OCI-LY3 (cell line): ENCODE results near the gene SCP2.

ENCODE experiments used
- H2AFZ ChIP-seq: fragments of 200-600, 300-600 bp; shearing (Covaris generic); 2 replicates; pipeline ENCODE4 v1.6.0; 2014; ENCODE audit warnings: antibody characterized with exemption, low read depth, low read length
- H3K27ac ChIP-seq: fragments of 200-600, 300-600 bp; sonication (generic); 2 replicates; pipeline ENCODE4 v1.5.1; 2014; ENCODE audit warnings: mild to moderate bottlenecking, low read length, moderate library complexity, mixed read lengths
- H3K27me3 ChIP-seq: fragments of 200-600, 300-600 bp; sonication (generic); 2 replicates; pipeline ENCODE4 v1.6.1; 2014; ENCODE audit warnings: low read depth, low read length, mixed read lengths
- H3K36me3 ChIP-seq: fragments of 200-600, 300-600 bp; sonication (generic); replicated peaks from 2 replicates; pipeline ENCODE3; 2014; ENCODE audit warnings: low read depth, low read length, mixed read lengths
- H3K4me1 ChIP-seq: fragments of 300-600, 200-600 bp; sonication (generic); 2 replicates; pipeline ENCODE4 v1.6.1; 2014; ENCODE audit warnings: low read length, mixed read lengths
- H3K4me2 ChIP-seq: fragments of 200-600, 300-600 bp; sonication (generic); 2 replicates; pipeline ENCODE4 v1.6.1; 2014; ENCODE audit warnings: low read length, mixed read lengths
- H3K4me3 ChIP-seq: fragments of 300-600, 200-600 bp; sonication (generic); 2 replicates; pipeline ENCODE4 v1.5.1; 2014; ENCODE audit warnings: antibody characterized with exemption, mild to moderate bottlenecking, low read length, moderate library complexity
- H3K79me2 ChIP-seq: fragments of 300-600, 200-600 bp; shearing (Covaris generic); 2 replicates; pipeline ENCODE4 v1.6.1; 2014; ENCODE audit warnings: mild to moderate bottlenecking, low read length, mixed read lengths
- H3K9ac ChIP-seq: fragments of 300-600, 200-600 bp; shearing (Covaris generic); 2 replicates; pipeline ENCODE4 v1.6.0; 2014; ENCODE audit warnings: mild to moderate bottlenecking, low read length, moderate library complexity
- H3K9me3 ChIP-seq: fragments of 200-600, 300-600 bp; shearing (Covaris generic); 2 replicates; pipeline ENCODE4 v1.6.1; 2014; ENCODE audit warnings: low read length, mixed read lengths; ENCODE audit not compliant: insufficient read depth
- H4K20me1 ChIP-seq: fragments of 200-600, 300-600 bp; sonication (generic); 2 replicates; pipeline ENCODE4 v1.6.1; 2016; ENCODE audit warnings: low read length, mixed read lengths; ENCODE audit not compliant: insufficient read depth
- CTCF ChIP-seq: fragments of 200-600, 300-600 bp; sonication (generic); IDR thresholded peaks from 2 replicates; pipeline ENCODE4 v1.5.1; 2014; ENCODE audit warnings: antibody characterized with exemption, low read length, low read depth
- EZH2phosphoT487 ChIP-seq: fragments of 200-600 bp; shearing (Covaris generic); IDR thresholded peaks from 2 replicates; pipeline ENCODE4 v1.6.1; 2018; ENCODE audit warnings: antibody characterized with exemption, mixed run types, low read depth

SCP2 gene

GRCh38 chr1:53037159-53037558 lies 110.1 kb downstream of the SCP2 start:
- H3K9me3 ChIP-seq = no peaks in the 10 kb centered on the region
- H3K27ac ChIP-seq = no peak overlapping the region
- H3K4me3 ChIP-seq = no peak overlapping the region
- no peaks in the 10 kb centered on the region for H3K27me3 ChIP-seq
- TF ChIP-seq EZH2phosphoT487 (no peak), CTCF (no peak)
- no peaks in the 10 kb centered on the region for H3K79me2 ChIP-seq
- H3K4me1 ChIP-seq = no peaks in the 10 kb centered on the region
- H3K4me2 ChIP-seq = no peak overlapping the region
- no peak overlapping the region for H3K9ac ChIP-seq
- H4K20me1 ChIP-seq = no peaks in the 10 kb centered on the region
- no peak overlapping the region for H2AFZ ChIP-seq
- no peaks in the 10 kb centered on the region for H3K36me3 ChIP-seq

GRCh38 chr1:53038566-53038965 lies 111.5 kb downstream of the SCP2 start:
- Histone ChIP-seq H3K4me3 (no peak overlapping the region), H3K36me3 (no peaks in the 10 kb centered on the region), H3K4me2 (no peak overlapping the region), H3K9ac (no peak overlapping the region), H2AFZ (no peak overlapping the region), H3K27ac (no peak overlapping the region), H3K4me1 (no peaks in the 10 kb centered on the region), H3K9me3 (no peaks in the 10 kb centered on the region), H3K79me2 (no peaks in the 10 kb centered on the region), H4K20me1 (no peaks in the 10 kb centered on the region), H3K27me3 (no peaks in the 10 kb centered on the region)
- TF ChIP-seq CTCF = no peak
- no peak for TF ChIP-seq EZH2phosphoT487

- no peaks in the 10 kb centered on the region for H3K27me3 ChIP-seq
- H3K9ac ChIP-seq = no peak overlapping the region
- H3K27ac ChIP-seq = no peak overlapping the region
- H3K36me3 ChIP-seq = no peaks in the 10 kb centered on the region
- H2AFZ ChIP-seq = no peak overlapping the region
- H3K4me1 ChIP-seq = no peaks in the 10 kb centered on the region
- H4K20me1 ChIP-seq = no peaks in the 10 kb centered on the region
- H3K4me2 ChIP-seq = no peak overlapping the region
- H3K9me3 ChIP-seq = no peaks in the 10 kb centered on the region
- H3K4me3 ChIP-seq = no peak overlapping the region
- no peak for TF ChIP-seq CTCF
- TF ChIP-seq EZH2phosphoT487 = no peak
- H3K79me2 ChIP-seq = no peaks in the 10 kb centered on the region
Observed at GRCh38 chr1:53043271-53043670, 116.2 kb downstream of the SCP2 start.

- Histone ChIP-seq H4K20me1 (no peaks in the 10 kb centered on the region), H3K27me3 (no peaks in the 10 kb centered on the region), H3K36me3 (no peaks in the 10 kb centered on the region), H3K9me3 (no peaks in the 10 kb centered on the region), H3K27ac (no peak overlapping the region), H3K4me1 (no peaks in the 10 kb centered on the region), H3K4me2 (no peak overlapping the region), H3K9ac (no peak overlapping the region), H3K4me3 (no peak overlapping the region), H3K79me2 (no peaks in the 10 kb centered on the region), H2AFZ (no peak overlapping the region)
- no peak for TF ChIP-seq CTCF
- no peak for TF ChIP-seq EZH2phosphoT487
Observed at GRCh38 chr1:53044926-53045325, 117.8 kb downstream of the SCP2 start.
